Mesendoderm (in vitro differentiated cells): ENCODE measurements around the gene TJP2.

Experiments used
- DNase-seq: peaks from one replicate; pipeline ENCODE4 v3.0.0; 2013
- H2AK5ac ChIP-seq: 2 replicates; pipeline ENCODE4 v1.6.1; 2013; ENCODE audit warnings: low read length, inconsistent platforms
- H2BK120ac ChIP-seq: 2 replicates; pipeline ENCODE4 v1.6.1; 2013; ENCODE audit warnings: low read depth, mild to moderate bottlenecking, low read length, moderate library complexity, mixed read lengths
- H2BK15ac ChIP-seq: replicated peaks from 2 replicates; pipeline ENCODE4 v1.6.1; 2013; ENCODE audit warnings: low read depth, mild to moderate bottlenecking, moderate library complexity
- H2BK5ac ChIP-seq: 2 replicates; pipeline ENCODE4 v1.6.1; 2013; ENCODE audit warnings: low read length, inconsistent platforms
- H3K18ac ChIP-seq: 2 replicates; pipeline ENCODE4 v1.6.1; 2013; ENCODE audit warnings: mild to moderate bottlenecking, low read length, mixed read lengths
- H3K23ac ChIP-seq: one replicate; pipeline ENCODE4 v1.6.1; 2013; ENCODE audit warnings: low read length
- H3K27ac ChIP-seq: 2 replicates; pipeline ENCODE4 v1.5.1; 2013; ENCODE audit warnings: low read depth, mild to moderate bottlenecking, inconsistent platforms, low read length, moderate library complexity
- H3K27me3 ChIP-seq: 2 replicates; pipeline ENCODE4 v1.6.1; 2013; ENCODE audit warnings: low read length, control low read depth, mild to moderate bottlenecking, inconsistent platforms; ENCODE audit not compliant: insufficient read depth, poor library complexity
- H3K36me3 ChIP-seq: 2 replicates; pipeline ENCODE4 v1.6.1; 2013; ENCODE audit warnings: low read length, inconsistent platforms; ENCODE audit not compliant: control insufficient read depth, insufficient read depth
- H3K4ac ChIP-seq: one replicate; pipeline ENCODE4 v1.6.1; 2013; ENCODE audit warnings: low read depth, mild to moderate bottlenecking, low read length, moderate library complexity
- H3K4me1 ChIP-seq: 2 replicates; pipeline ENCODE4 v1.6.1; 2013; ENCODE audit warnings: low read depth, low read length, inconsistent platforms; ENCODE audit not compliant: control insufficient read depth
- H3K4me2 ChIP-seq: 2 replicates; pipeline ENCODE4 v1.6.1; 2013; ENCODE audit warnings: low read length
- H3K4me3 ChIP-seq: 2 replicates; pipeline ENCODE4 v1.5.1; 2013; ENCODE audit warnings: mild to moderate bottlenecking, low read length
- H3K56ac ChIP-seq: one replicate; pipeline ENCODE4 v1.6.1; 2013; ENCODE audit warnings: low read length
- H3K79me1 ChIP-seq: 2 replicates; pipeline ENCODE4 v1.6.1; 2013; ENCODE audit warnings: low read length, inconsistent platforms
- H3K79me2 ChIP-seq: 2 replicates; pipeline ENCODE4 v1.6.1; 2013; ENCODE audit warnings: mild to moderate bottlenecking, low read length; ENCODE audit not compliant: control insufficient read depth, insufficient read depth
- H3K9ac ChIP-seq: 2 replicates; pipeline ENCODE4 v1.6.1; 2013; ENCODE audit warnings: low read length, inconsistent platforms
- H4K5ac ChIP-seq: one replicate; pipeline ENCODE4 v1.6.1; 2013; ENCODE audit warnings: low read length
- H4K8ac ChIP-seq: one replicate; pipeline ENCODE4 v1.6.1; 2013; ENCODE audit warnings: low read depth, mild to moderate bottlenecking, control low read depth, low read length, moderate library complexity
- WGBS: extraction: QIAGEN DNeasy Blood & Tissue Kit; methylation state at CpG from one replicate; pipeline ENCODE4 v1.1.7; 2013; ENCODE audit warnings: low lambda C conversion rate, missing lambda C conversion rate; ENCODE audit not compliant: insufficient coverage; ENCODE audit errors: extremely low coverage; 5-methylcytosine and 5-hydroxymethylcytosine counted together

Gene TJP2

DNA sequence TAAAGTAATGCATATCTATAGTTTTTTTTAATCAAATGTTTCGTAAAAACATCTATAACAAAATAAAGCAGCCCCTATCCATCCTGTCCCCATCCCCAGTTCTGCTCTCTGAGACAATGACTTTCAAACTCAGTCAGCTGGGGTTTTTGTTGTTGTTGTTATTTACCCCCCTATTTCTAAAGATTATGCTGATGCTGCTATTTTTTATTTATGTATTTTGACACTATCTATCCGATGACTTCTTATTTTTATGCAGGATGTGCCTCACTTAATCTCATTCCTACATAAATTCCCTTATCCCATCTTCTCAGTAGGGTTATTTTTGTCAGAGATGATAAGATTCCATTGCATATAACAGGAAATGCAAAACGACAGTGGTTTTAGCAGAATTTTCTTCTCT lies 105.7 kb downstream of the TJP2 start:
- Histone ChIP-seq H3K56ac (no peak overlapping the region), H3K9ac (no peak overlapping the region), H3K79me2 (no peaks in the 10 kb centered on the region), H2BK15ac (no peak overlapping the region), H3K36me3 (no peaks in the 10 kb centered on the region), H3K18ac (no peak overlapping the region), H3K4ac (no peak overlapping the region), H4K8ac (no peak overlapping the region), H3K4me1 (no peaks in the 10 kb centered on the region), H3K23ac (no peak overlapping the region), H2BK120ac (no peak overlapping the region), H4K5ac (no peak overlapping the region), H2AK5ac (no peak overlapping the region), H3K4me3 (no peak overlapping the region), H3K4me2 (no peak overlapping the region), H3K79me1 (no peaks in the 10 kb centered on the region), H3K27ac (no peak overlapping the region), H2BK5ac (no peak overlapping the region), H3K27me3 (no peaks in the 10 kb centered on the region)
- DNase-seq = peak; percentile 38
- no CpG with 5 or more reads among the region's 3 CpGs for WGBS

DNA sequence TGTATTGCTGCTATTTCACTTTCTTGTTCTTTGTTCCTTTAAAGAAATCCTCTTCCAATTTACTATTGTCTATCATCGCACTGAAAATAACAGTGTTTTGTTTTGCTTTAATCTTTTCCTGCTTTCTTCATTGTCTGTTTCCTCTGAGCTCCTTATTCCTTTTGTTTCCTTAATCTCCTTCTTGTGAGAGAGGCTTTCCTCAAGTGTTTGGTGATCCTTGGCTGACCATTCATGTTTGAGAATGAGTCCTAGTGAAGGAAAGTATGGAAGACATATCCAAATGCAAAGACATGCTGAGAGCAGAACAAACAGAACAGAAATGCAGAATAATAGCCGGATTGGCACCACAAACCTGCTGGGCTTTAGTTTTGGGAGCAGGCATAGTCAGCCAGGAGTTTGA lies 108.9 kb downstream of the TJP2 start:
- H3K4me3 ChIP-seq = no peak overlapping the region
- no peak overlapping the region for H3K18ac ChIP-seq
- no peak overlapping the region for H4K8ac ChIP-seq
- H3K4ac ChIP-seq = no peak overlapping the region
- no peak overlapping the region for H4K5ac ChIP-seq
- WGBS = no CpG with 5 or more reads among the region's 2 CpGs
- H3K79me1 ChIP-seq = no peaks in the 10 kb centered on the region
- H2BK15ac ChIP-seq = no peak overlapping the region
- H3K36me3 ChIP-seq = no peaks in the 10 kb centered on the region
- H3K27ac ChIP-seq = no peak overlapping the region
- DNase-seq = peak; percentile 61
- H3K27me3 ChIP-seq = no peaks in the 10 kb centered on the region
- no peak overlapping the region for H2BK120ac ChIP-seq
- no peaks in the 10 kb centered on the region for H3K4me1 ChIP-seq
- no peak overlapping the region for H2AK5ac ChIP-seq
- H3K56ac ChIP-seq = no peak overlapping the region
- no peaks in the 10 kb centered on the region for H3K79me2 ChIP-seq
- no peak overlapping the region for H2BK5ac ChIP-seq
- no peak overlapping the region for H3K4me2 ChIP-seq
- H3K23ac ChIP-seq = no peak overlapping the region
- H3K9ac ChIP-seq = no peak overlapping the region

DNA sequence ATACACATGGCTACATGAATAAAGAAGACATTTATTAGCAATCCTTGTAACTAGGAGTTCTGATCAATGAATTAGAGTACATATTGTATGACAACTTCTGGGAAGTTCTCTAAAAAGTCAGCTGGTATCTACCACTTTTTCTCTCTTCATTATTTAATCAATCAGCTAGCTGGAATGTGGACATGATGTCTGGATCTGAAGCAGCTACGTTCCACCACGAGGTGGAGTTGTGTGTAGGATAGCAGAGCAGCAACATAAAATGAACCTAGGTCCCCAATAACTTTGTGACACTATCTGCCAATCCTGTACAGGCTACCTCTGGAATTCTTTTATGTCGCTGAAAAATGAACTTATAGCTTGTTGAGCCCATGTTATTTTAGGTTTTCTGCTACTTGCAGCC lies 118.0 kb downstream of the TJP2 start:
- Histone ChIP-seq H3K79me1 (no peaks in the 10 kb centered on the region), H3K4me2 (no peak overlapping the region), H4K8ac (no peak overlapping the region), H3K79me2 (no peaks in the 10 kb centered on the region), H3K4me1 (peaks cover 4% of the 10 kb centered on the region), H3K56ac (no peak overlapping the region), H3K4ac (no peak overlapping the region), H2BK5ac (no peak overlapping the region), H2BK15ac (no peak overlapping the region), H4K5ac (no peak overlapping the region), H3K4me3 (no peak overlapping the region), H3K23ac (no peak overlapping the region), H3K36me3 (no peaks in the 10 kb centered on the region), H2BK120ac (no peak overlapping the region), H3K9ac (no peak overlapping the region), H3K18ac (no peak overlapping the region), H3K27ac (no peak overlapping the region), H3K27me3 (no peaks in the 10 kb centered on the region), H2AK5ac (no peak overlapping the region)
- no peak for DNase-seq
- no CpG with 5 or more reads among the region's 3 CpGs for WGBS

- Histone ChIP-seq H3K18ac (no peak overlapping the region), H2AK5ac (no peak overlapping the region)
Observed at GRCh38 chr9:69293156-69293555, 119.1 kb downstream of the TJP2 start.

DNA sequence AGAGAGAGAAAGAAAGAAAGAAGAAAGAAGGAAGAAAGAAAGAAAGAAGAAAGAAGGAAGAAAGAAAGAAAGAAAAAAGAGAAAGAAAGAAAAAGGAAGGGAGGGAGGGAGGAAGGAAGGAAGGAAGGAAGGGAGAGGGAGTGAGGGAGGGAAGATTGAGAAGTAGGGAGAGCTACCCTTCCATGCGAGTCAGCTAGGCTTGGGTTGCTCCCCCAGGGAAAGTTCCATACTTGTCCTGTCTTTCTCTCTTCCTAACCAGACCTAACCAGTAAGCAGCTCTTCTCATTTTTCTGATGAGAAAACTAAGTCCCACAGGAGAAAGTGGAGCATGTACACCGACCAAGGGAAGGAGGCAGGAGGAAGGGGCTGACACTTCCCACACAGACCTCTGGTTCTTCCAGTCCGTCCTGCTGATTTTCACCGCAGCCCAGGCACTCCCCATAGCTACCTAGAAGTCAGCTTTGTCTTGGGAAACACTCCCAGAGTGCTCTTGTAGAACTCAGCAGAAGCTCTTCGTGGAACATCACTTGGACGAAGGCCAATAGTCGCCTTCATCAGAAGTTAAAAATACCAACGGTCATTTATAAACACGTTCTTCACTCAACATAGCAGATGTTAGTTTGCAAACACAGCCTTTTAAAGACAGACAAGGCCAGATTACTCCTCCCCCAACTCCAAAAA lies 121.9 kb downstream of the TJP2 start:
- Histone ChIP-seq H3K4ac (no peak overlapping the region), H3K36me3 (no peaks in the 10 kb centered on the region), H4K8ac (no peak overlapping the region), H3K23ac (no peak overlapping the region), H3K18ac (no peak overlapping the region), H2BK120ac (no peak overlapping the region), H2BK15ac (no peak overlapping the region), H3K27ac (no peak overlapping the region), H3K4me1 (peaks cover 7% of the 10 kb centered on the region), H3K27me3 (no peaks in the 10 kb centered on the region), H4K5ac (no peak overlapping the region), H3K4me3 (no peak overlapping the region), H2BK5ac (peak overlapping the region; percentile 58), H3K4me2 (no peak overlapping the region), H3K9ac (no peak overlapping the region), H2AK5ac (no peak overlapping the region), H3K79me1 (no peaks in the 10 kb centered on the region), H3K56ac (peak overlapping the region; percentile 40), H3K79me2 (no peaks in the 10 kb centered on the region)
- DNase-seq = no peak
- WGBS = no CpG with 5 or more reads among the region's 9 CpGs

More at GRCh38 chr9:69293156-69293555, 119.1 kb downstream of the TJP2 start:
- Histone ChIP-seq H4K8ac (no peak overlapping the region), H3K4me3 (no peak overlapping the region), H3K27ac (no peak overlapping the region), H3K23ac (no peak overlapping the region), H3K79me1 (no peaks in the 10 kb centered on the region), H2BK5ac (no peak overlapping the region), H3K79me2 (no peaks in the 10 kb centered on the region), H4K5ac (no peak overlapping the region), H3K4me2 (no peak overlapping the region), H3K4ac (no peak overlapping the region), H2BK15ac (no peak overlapping the region), H3K9ac (no peak overlapping the region), H3K36me3 (no peaks in the 10 kb centered on the region), H3K56ac (no peak overlapping the region), H3K27me3 (no peaks in the 10 kb centered on the region), H2BK120ac (no peak overlapping the region), H3K4me1 (peaks cover 7% of the 10 kb centered on the region)
- DNase-seq = no peak
- no CpG with 5 or more reads among the region's 1 CpG for WGBS
